T-helper 1 cell treated with Interleukin-12 subunit alpha and Interleukin-12 subunit beta and Interleukin-4 antibody, amounts not matched to agents 30 μg/mL and 1 μg/mL, for 36 hours (primary cell): ENCODE results near the gene LAT.
"Not testable (repeated sequence)": the region's sequence is repeated elsewhere in the genome, so short reads cannot be mapped to it uniquely, and the experiment has no call there.

ENCODE experiments used
- H3K27ac Mint-ChIP-seq: one replicate; pipeline ENCODE4 v1.8.0; 2021; ENCODE audit warnings: mild to moderate bottlenecking, mixed read lengths
- H3K27me3 Mint-ChIP-seq: one replicate; pipeline ENCODE4 v1.8.0; 2021; ENCODE audit warnings: low read depth, mixed read lengths
- H3K36me3 Mint-ChIP-seq: one replicate; pipeline ENCODE4 v1.8.0; 2021; ENCODE audit warnings: low read depth, mixed read lengths
- H3K4me1 Mint-ChIP-seq: one replicate; pipeline ENCODE4 v1.8.0; 2021; ENCODE audit warnings: low read depth, mixed read lengths
- H3K4me3 Mint-ChIP-seq: one replicate; pipeline ENCODE4 v1.8.0; 2021; ENCODE audit warnings: mild to moderate bottlenecking, moderate library complexity, mixed read lengths
- H3K9me3 Mint-ChIP-seq: one replicate; pipeline ENCODE4 v1.8.0; 2021; ENCODE audit warnings: mixed read lengths

The LAT gene

GRCh38 chr16:28964496-28964895 is 20.4 kb upstream of the LAT start:
- no peak overlapping the region for H3K27ac Mint-ChIP-seq
- no peaks in the 10 kb centered on the region for H3K9me3 Mint-ChIP-seq
- H3K36me3 Mint-ChIP-seq, result peaks cover 39% of the 10 kb centered on the region
- H3K4me3 Mint-ChIP-seq, result no peak overlapping the region
- no peaks in the 10 kb centered on the region for H3K27me3 Mint-ChIP-seq
- no peaks in the 10 kb centered on the region for H3K4me1 Mint-ChIP-seq

GRCh38 chr16:28967156-28967555 is 17.7 kb upstream of the LAT start:
- Mint-ChIP-seq H3K4me3 (no peak overlapping the region), H3K27me3 (no peaks in the 10 kb centered on the region), H3K27ac (no peak overlapping the region), H3K4me1 (no peaks in the 10 kb centered on the region), H3K36me3 (peaks cover 25% of the 10 kb centered on the region), H3K9me3 (no peaks in the 10 kb centered on the region)

GRCh38 chr16:28969696-28970095 is 15.2 kb upstream of the LAT start:
- not testable (repeated sequence) for H3K27ac Mint-ChIP-seq, H3K4me1 Mint-ChIP-seq, H3K27me3 Mint-ChIP-seq, H3K9me3 Mint-ChIP-seq, H3K36me3 Mint-ChIP-seq, H3K4me3 Mint-ChIP-seq

GRCh38 chr16:28974007-28974436 is 10.8 kb upstream of the LAT start:
- Mint-ChIP-seq H3K36me3 (peaks cover 10% of the 10 kb centered on the region), H3K4me1 (peaks cover 33% of the 10 kb centered on the region), H3K27ac (peak overlapping the region; percentile 92), H3K9me3 (no peaks in the 10 kb centered on the region), H3K4me3 (peak overlapping the region; percentile 96), H3K27me3 (no peaks in the 10 kb centered on the region)

- H3K4me1 Mint-ChIP-seq, result peaks cover 33% of the 10 kb centered on the region
- no peaks in the 10 kb centered on the region for H3K27me3 Mint-ChIP-seq
- H3K27ac Mint-ChIP-seq, result peak within 1 kb of the TSS; percentile 92
- H3K9me3 Mint-ChIP-seq, result no peaks in the 10 kb centered on the region
- peak within 1 kb of the TSS; percentile 96 for H3K4me3 Mint-ChIP-seq
- peaks cover 10% of the 10 kb centered on the region for H3K36me3 Mint-ChIP-seq
Measured at GRCh38 chr16:28974437-28975157, 10.3 kb upstream of the LAT start, which contains the start of gene SPNS1. SPNS1 (plus strand) TSS chr16:28974778; CDS start chr16:28975152, 374 bp downstream.

- no peaks in the 10 kb centered on the region for H3K27me3 Mint-ChIP-seq
- no peaks in the 10 kb centered on the region for H3K9me3 Mint-ChIP-seq
- H3K36me3 Mint-ChIP-seq, result peaks cover 10% of the 10 kb centered on the region
- no peak overlapping the region for H3K27ac Mint-ChIP-seq
- H3K4me3 Mint-ChIP-seq, result peak overlapping the region; percentile 96
- peaks cover 33% of the 10 kb centered on the region for H3K4me1 Mint-ChIP-seq
Measured at GRCh38 chr16:28975158-28975599, 9.7 kb upstream of the LAT start.

GRCh38 chr16:28977703-28978662 is 6.9 kb upstream of the LAT start:
- H3K36me3 Mint-ChIP-seq, result peaks cover 26% of the 10 kb centered on the region

GRCh38 chr16:28980330-28980729 is 4.5 kb upstream of the LAT start:
- H3K4me3 Mint-ChIP-seq, H3K27me3 Mint-ChIP-seq, H3K27ac Mint-ChIP-seq, H3K9me3 Mint-ChIP-seq: not testable (repeated sequence)
- peaks cover 40% of the 10 kb centered on the region for H3K4me1 Mint-ChIP-seq
- peaks cover 42% of the 10 kb centered on the region for H3K36me3 Mint-ChIP-seq

More at GRCh38 chr16:28977703-28978662, 6.9 kb upstream of the LAT start:
- Mint-ChIP-seq H3K4me3 (no peak overlapping the region), H3K27me3 (no peaks in the 10 kb centered on the region), H3K27ac (peak overlapping the region; percentile 78), H3K9me3 (peaks cover 4% of the 10 kb centered on the region), H3K4me1 (peaks cover 33% of the 10 kb centered on the region)

- Mint-ChIP-seq H3K27ac (no peak overlapping the region), H3K4me1 (peaks cover 37% of the 10 kb centered on the region), H3K4me3 (no peak overlapping the region), H3K9me3 (peaks cover 4% of the 10 kb centered on the region), H3K36me3 (peaks cover 48% of the 10 kb centered on the region), H3K27me3 (no peaks in the 10 kb centered on the region)
Measured at GRCh38 chr16:28980929-28981328, 3.9 kb upstream of the LAT start.

- Mint-ChIP-seq H3K9me3 (peaks cover 4% of the 10 kb centered on the region), H3K27ac (no peak overlapping the region), H3K4me3 (no peak overlapping the region), H3K27me3 (no peaks in the 10 kb centered on the region), H3K36me3 (peaks cover 54% of the 10 kb centered on the region), H3K4me1 (peaks cover 31% of the 10 kb centered on the region)
Measured at GRCh38 chr16:28981517-28981916, 3.3 kb upstream of the LAT start.

GRCh38 chr16:28982418-28982817 is 2.4 kb upstream of the LAT start:
- H3K27me3 Mint-ChIP-seq, result no peaks in the 10 kb centered on the region
- no peak overlapping the region for H3K27ac Mint-ChIP-seq
- H3K36me3 Mint-ChIP-seq, result peaks cover 62% of the 10 kb centered on the region
- H3K9me3 Mint-ChIP-seq, result peaks cover 9% of the 10 kb centered on the region
- no peak overlapping the region for H3K4me3 Mint-ChIP-seq
- H3K4me1 Mint-ChIP-seq, result peaks cover 31% of the 10 kb centered on the region

GRCh38 chr16:28982949-28983348 is 1.9 kb upstream of the LAT start:
- H3K4me3 Mint-ChIP-seq, result no peak overlapping the region
- H3K36me3 Mint-ChIP-seq, result peaks cover 64% of the 10 kb centered on the region
- H3K9me3 Mint-ChIP-seq, result peaks cover 10% of the 10 kb centered on the region
- peaks cover 33% of the 10 kb centered on the region for H3K4me1 Mint-ChIP-seq
- peak overlapping the region; percentile 87 for H3K27ac Mint-ChIP-seq
- H3K27me3 Mint-ChIP-seq, result no peaks in the 10 kb centered on the region

- Mint-ChIP-seq H3K4me3 (no peak overlapping the region), H3K4me1 (peaks cover 30% of the 10 kb centered on the region), H3K27me3 (no peaks in the 10 kb centered on the region), H3K36me3 (peaks cover 62% of the 10 kb centered on the region), H3K9me3 (peaks cover 10% of the 10 kb centered on the region), H3K27ac (peak overlapping the region; percentile 87)
Measured at GRCh38 chr16:28983644-28984043, 1.2 kb upstream of the LAT start.

GRCh38 chr16:28984091-28984490 is 761 bp upstream of the LAT start:
- Mint-ChIP-seq H3K27ac (peak overlapping the region; percentile 87), H3K9me3 (peaks cover 10% of the 10 kb centered on the region), H3K36me3 (peaks cover 65% of the 10 kb centered on the region), H3K27me3 (no peaks in the 10 kb centered on the region), H3K4me1 (peaks cover 33% of the 10 kb centered on the region), H3K4me3 (peak overlapping the region; percentile 71)
